Measurements from ENCODE around the gene PHRF1. TPM values are rescaled to one million over a fixed set of nuclear protein-coding genes. Genes with fewer than 3 reads are reported as not detected.

Gene PHRF1
- total and polyA plus RNA-seq, 9 of the 15 experiments (the other 6 are each of a cell fraction or from before 2014, with no cell fraction given) = 0.07 to 37.2 (median 7.7) TPM

GRCh38 chr11:575313-575995 lies 816 bp upstream of the PHRF1 start (continued):
- TF ChIP-seq ZNF395 (CRISPR knock-in tag; IDR thresholded peaks at IDR 0.05) = no peak
- no peak for TF ChIP-seq LARP7 (IDR thresholded peaks at IDR 0.05)
- no peak for TF ChIP-seq MIER1 (IDR thresholded peaks at IDR 0.05; ENCODE audit: low read depth)
- TF ChIP-seq HDAC1 (IDR thresholded peaks at IDR 0.05) = peak in 1 of 2 experiments; percentile 54; a peak in 2 of 4 replicates
- no peak for TF ChIP-seq MAFG (tag; conservative IDR thresholded peaks at IDR 0.05)
- no peak for TF ChIP-seq KDM5B (IDR thresholded peaks at IDR 0.05; ENCODE audit: insufficient replicate concordance, low read depth, low read length)
- peak; percentile 66 for TF ChIP-seq CHD2 (IDR thresholded peaks at IDR 0.05; ENCODE audit: low read depth, low read length)
- TF ChIP-seq USF1 (CRISPR knock-in tag; IDR thresholded peaks at IDR 0.05) = no peak
- no peak for TF ChIP-seq CBX5 (IDR thresholded peaks at IDR 0.05; ENCODE audit: borderline replicate concordance, low read depth)
- TF ChIP-seq ZBTB33 (CRISPR knock-in tag; IDR thresholded peaks at IDR 0.05) = no peak
- no peak for TF ChIP-seq SRSF9 (IDR thresholded peaks at IDR 0.05; ENCODE audit: borderline replicate concordance, low read depth, low read length)
- TF ChIP-seq E2F8 (IDR thresholded peaks at IDR 0.05; ENCODE audit: low read depth, partially characterized antibody) = no peak
- TF ChIP-seq STAT6 (CRISPR knock-in tag; IDR thresholded peaks at IDR 0.05) = no peak
- TF ChIP-seq ZHX1 (conservative IDR thresholded peaks at IDR 0.05; ENCODE audit: low read length) = no peak

All from K562 (cell line).